GM19035 (cell line): ENCODE results near the gene SARDH.

ENCODE experiments used
- ATAC-seq: cut with Tn5 transposase; IDR thresholded peaks from one replicate; pipeline ENCODE4 v1.9.1; 2021; ENCODE audit not compliant: unreplicated experiment

The SARDH gene

GRCh38 chr9:133705576-133705975 is 32.6 kb downstream of the SARDH start:
- no peak for ATAC-seq

GRCh38 chr9:133704711-133705181 is 33.4 kb downstream of the SARDH start:
- ATAC-seq, result no peak

GRCh38 chr9:133703591-133704399 is 34.4 kb downstream of the SARDH start:
- ATAC-seq, result no peak

- ATAC-seq, result no peak
Observed at GRCh38 chr9:133702798-133703590, 35.2 kb downstream of the SARDH start.

GRCh38 chr9:133701981-133702797 is 36.0 kb downstream of the SARDH start:
- no peak for ATAC-seq

GRCh38 chr9:133701321-133701980 is 36.7 kb downstream of the SARDH start:
- no peak for ATAC-seq

- ATAC-seq, result no peak
Observed at GRCh38 chr9:133700819-133701320, 37.3 kb downstream of the SARDH start.

GRCh38 chr9:133699546-133699945 is 38.6 kb downstream of the SARDH start:
- ATAC-seq, result no peak

- no peak for ATAC-seq
Observed at GRCh38 chr9:133696071-133696472, 42.1 kb downstream of the SARDH start.

- ATAC-seq, result no peak
Observed at GRCh38 chr9:133694686-133695085, 43.5 kb downstream of the SARDH start.

GRCh38 chr9:133693703-133694529 is 44.2 kb downstream of the SARDH start:
- ATAC-seq, result no peak

- no peak for ATAC-seq
Observed at GRCh38 chr9:133693116-133693515, 45.0 kb downstream of the SARDH start.

GRCh38 chr9:133692364-133692985 is 45.7 kb downstream of the SARDH start:
- ATAC-seq, result no peak

GRCh38 chr9:133691626-133692363 is 46.4 kb downstream of the SARDH start:
- ATAC-seq, result no peak

GRCh38 chr9:133691191-133691590 is 47.0 kb downstream of the SARDH start:
- no peak for ATAC-seq

GRCh38 chr9:133690081-133690561 is 48.0 kb downstream of the SARDH start:
- no peak for ATAC-seq

GRCh38 chr9:133689151-133689763 is 48.9 kb downstream of the SARDH start:
- ATAC-seq, result no peak
